ENCODE data around the gene REXO5. TPM values are rescaled to one million over a fixed set of nuclear protein-coding genes. Genes with fewer than 3 reads are reported as not detected.

REXO5 gene
- total RNA-seq, 1 donor from 2014 or later = 1.8 TPM

GRCh38 chr16:20899071-20899470 is 92.7 kb downstream of the REXO5 start:
- Mint-ChIP-seq H3K27me3 (ENCODE audit: low read depth, unreplicated experiment) (no peaks in the 10 kb centered on the region), H3K36me3 (ENCODE audit: low read depth, unreplicated experiment) (peaks cover 3% of the 10 kb centered on the region), H3K4me3 (ENCODE audit: unreplicated experiment) (peak overlapping the region; percentile 99), H3K9me3 (ENCODE audit: unreplicated experiment) (no peaks in the 10 kb centered on the region), H3K27ac (ENCODE audit: unreplicated experiment) (peak overlapping the region; percentile 100), H3K4me1 (ENCODE audit: low read depth, unreplicated experiment) (peaks cover 50% of the 10 kb centered on the region)
- peaks cover 21% of the 10 kb centered on the region for H3K36me3 ChIP-seq (ENCODE audit: insufficient read depth, low read length)
- DNase-seq (ENCODE audit: low read depth) (peak; percentile 91), FAIRE-seq (peak; percentile 45)
- no peak overlapping the region for H2AFZ ChIP-seq (ENCODE audit: low read depth, low read length)
- H3K9me3 ChIP-seq (ENCODE audit: insufficient read depth, low read depth, low read length) = no peaks in the 10 kb centered on the region
- TF ChIP-seq, protein P1, sequence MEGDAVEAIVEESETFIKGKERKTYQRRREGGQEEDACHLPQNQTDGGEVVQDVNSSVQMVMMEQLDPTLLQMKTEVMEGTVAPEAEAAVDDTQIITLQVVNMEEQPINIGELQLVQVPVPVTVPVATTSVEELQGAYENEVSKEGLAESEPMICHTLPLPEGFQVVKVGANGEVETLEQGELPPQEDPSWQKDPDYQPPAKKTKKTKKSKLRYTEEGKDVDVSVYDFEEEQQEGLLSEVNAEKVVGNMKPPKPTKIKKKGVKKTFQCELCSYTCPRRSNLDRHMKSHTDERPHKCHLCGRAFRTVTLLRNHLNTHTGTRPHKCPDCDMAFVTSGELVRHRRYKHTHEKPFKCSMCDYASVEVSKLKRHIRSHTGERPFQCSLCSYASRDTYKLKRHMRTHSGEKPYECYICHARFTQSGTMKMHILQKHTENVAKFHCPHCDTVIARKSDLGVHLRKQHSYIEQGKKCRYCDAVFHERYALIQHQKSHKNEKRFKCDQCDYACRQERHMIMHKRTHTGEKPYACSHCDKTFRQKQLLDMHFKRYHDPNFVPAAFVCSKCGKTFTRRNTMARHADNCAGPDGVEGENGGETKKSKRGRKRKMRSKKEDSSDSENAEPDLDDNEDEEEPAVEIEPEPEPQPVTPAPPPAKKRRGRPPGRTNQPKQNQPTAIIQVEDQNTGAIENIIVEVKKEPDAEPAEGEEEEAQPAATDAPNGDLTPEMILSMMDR (IDR thresholded peaks at IDR 0.05; ENCODE audit: insufficient read depth, low read depth, low read length) = no peak
- TF ChIP-seq EZH2 (IDR thresholded peaks at IDR 0.05; ENCODE audit: insufficient read depth, low read length) = no peak
- no peaks in the 10 kb centered on the region for H3K27me3 ChIP-seq (ENCODE audit: insufficient read depth, low read length)
- peaks cover 40% of the 10 kb centered on the region for H3K4me1 ChIP-seq (ENCODE audit: insufficient read depth, low read length)
- H3K9ac ChIP-seq (ENCODE audit: low read length) = peak overlapping the region; percentile 95
- H4K20me1 ChIP-seq (ENCODE audit: insufficient read depth, low read length) = peaks cover 48% of the 10 kb centered on the region
- peak overlapping the region; percentile 100 for H3K27ac ChIP-seq (ENCODE audit: low read depth, low read length)
- H3K79me2 ChIP-seq (ENCODE audit: insufficient read depth, low read length) = peaks cover 85% of the 10 kb centered on the region
- H3K4me2 ChIP-seq (ENCODE audit: low read length) = peak overlapping the region; percentile 99
- H3K4me3 ChIP-seq (ENCODE audit: insufficient read depth, low read depth, low read length) = peak overlapping the region; percentile 88

Other genes with a start within 250 kb of the REXO5 start
- not detected in 2 replicates for gene ACSM2B, start 230.2 kb upstream of the REXO5 start, total RNA-seq
- gene ACSM1, start 108.8 kb upstream of the REXO5 start, total RNA-seq = 0.43 and 0.46 TPM in 2 replicates
- 26.4 and 28.6 TPM in 2 replicates for gene THUMPD1, start 64.7 kb upstream of the REXO5 start, total RNA-seq
- 5.3 and 7.4 TPM in 2 replicates for gene ACSM3, start 42.5 kb upstream of the REXO5 start, total RNA-seq
- gene ERI2, start 55 bp upstream of the REXO5 start, total RNA-seq = 11.4 and 12.9 TPM in 2 replicates
- 33.0 and 34.0 TPM in 2 replicates for gene DCUN1D3, start 93.8 kb downstream of the REXO5 start, total RNA-seq
- gene LYRM1, start 94.2 kb downstream of the REXO5 start, total RNA-seq = 23.0 and 24.1 TPM in 2 replicates